Activated CD8-positive, alpha-beta memory T cell treated with anti-CD3 and anti-CD28 coated beads for 1 hour (primary cell): ENCODE measurements around the gene RFNG.

ENCODE experiments used
- DNase-seq, 2 donors: peaks; one replicate each; pipeline ENCODE4 v3.0.0-alpha.2; 2020; ENCODE audit warnings: low read depth in 1 of 2; ENCODE audit errors: extremely low read depth in 1 of 2

Gene RFNG

GRCh38 chr17:82059272-82060000, 7.8 kb upstream of the RFNG start:
- no peak for DNase-seq

GRCh38 chr17:82058855-82059249, 7.2 kb upstream of the RFNG start:
- no peak for DNase-seq

- no peak for DNase-seq
Observed at GRCh38 chr17:82058230-82058854, 6.7 kb upstream of the RFNG start.

GRCh38 chr17:82056729-82057621, 5.4 kb upstream of the RFNG start:
- no peak for DNase-seq

- DNase-seq, result no peak
Observed at GRCh38 chr17:82055965-82056728, 4.5 kb upstream of the RFNG start.

GRCh38 chr17:82055023-82055964, 3.7 kb upstream of the RFNG start:
- no peak for DNase-seq

- DNase-seq, result no peak
Observed at GRCh38 chr17:82054351-82055022, 2.9 kb upstream of the RFNG start.

- DNase-seq, result no peak
Observed at GRCh38 chr17:82053556-82054263, 2.1 kb upstream of the RFNG start.

- DNase-seq, result no peak
Observed at GRCh38 chr17:82053130-82053529, 1.5 kb upstream of the RFNG start.

- DNase-seq, result no peak
Observed at GRCh38 chr17:82052638-82053059, 1.0 kb upstream of the RFNG start.

- no peak for DNase-seq
Observed at GRCh38 chr17:82050761-82051641, 610 bp downstream of the RFNG start.

- no peak for DNase-seq
Observed at GRCh38 chr17:82050152-82050760, 1.4 kb downstream of the RFNG start.

GRCh38 chr17:82049521-82049971, 2.1 kb downstream of the RFNG start:
- DNase-seq, result no peak

- no peak for DNase-seq
Observed at GRCh38 chr17:82049106-82049505, 2.5 kb downstream of the RFNG start.

- no peak for DNase-seq
Observed at GRCh38 chr17:82048571-82048971, 3.0 kb downstream of the RFNG start.

GRCh38 chr17:82047914-82048570, 3.6 kb downstream of the RFNG start:
- no peak for DNase-seq

- no peak for DNase-seq
Observed at GRCh38 chr17:82047379-82047778, 4.2 kb downstream of the RFNG start.
